Stimulated activated naive CD4-positive, alpha-beta T cell (primary cell): Measurements from ENCODE around the gene HS6ST3.

Source experiments
- DNase-seq, 6 experiments: peaks; one replicate each; lab custom pipeline; 2025; lab: John Stamatoyannopoulos, UW

The HS6ST3 gene

GRCh38 chr13:96792188-96792587, 702.3 kb downstream of the HS6ST3 start:
- DNase-seq, result no peak

- DNase-seq, result no peak
Measured at GRCh38 chr13:96792736-96793403, 703.0 kb downstream of the HS6ST3 start.

GRCh38 chr13:96793404-96793755, 703.5 kb downstream of the HS6ST3 start:
- DNase-seq, result no peak

DNA sequence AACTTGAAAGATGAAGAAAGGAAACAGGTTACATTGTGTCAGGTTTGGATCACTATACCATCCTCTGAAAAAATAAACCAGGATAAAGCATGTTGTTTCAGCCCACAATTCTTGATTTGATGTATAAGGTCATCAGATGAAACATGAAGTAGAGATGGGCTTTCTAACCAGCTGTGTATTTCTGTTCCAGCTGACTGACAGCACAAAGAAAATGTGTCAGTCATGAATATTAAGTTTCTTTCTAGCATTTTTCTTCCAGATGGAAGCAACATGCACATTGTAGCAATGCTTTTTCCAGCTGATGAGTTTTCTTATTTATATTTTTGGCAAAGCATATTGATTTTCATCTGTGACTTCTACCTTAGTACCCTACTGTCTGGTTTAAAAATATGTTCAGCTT, 704.8 kb downstream of the HS6ST3 start:
- DNase-seq, result no peak

GRCh38 chr13:96795670-96796069, 705.8 kb downstream of the HS6ST3 start:
- no peak for DNase-seq

- no peak for DNase-seq
Measured at GRCh38 chr13:96796091-96796633, 706.3 kb downstream of the HS6ST3 start.

GRCh38 chr13:96797136-96797535, 707.2 kb downstream of the HS6ST3 start:
- DNase-seq, result no peak

- DNase-seq, result no peak
Measured at GRCh38 chr13:96803456-96804100, 713.7 kb downstream of the HS6ST3 start.

GRCh38 chr13:96804174-96804573, 714.3 kb downstream of the HS6ST3 start:
- DNase-seq, result no peak

DNA sequence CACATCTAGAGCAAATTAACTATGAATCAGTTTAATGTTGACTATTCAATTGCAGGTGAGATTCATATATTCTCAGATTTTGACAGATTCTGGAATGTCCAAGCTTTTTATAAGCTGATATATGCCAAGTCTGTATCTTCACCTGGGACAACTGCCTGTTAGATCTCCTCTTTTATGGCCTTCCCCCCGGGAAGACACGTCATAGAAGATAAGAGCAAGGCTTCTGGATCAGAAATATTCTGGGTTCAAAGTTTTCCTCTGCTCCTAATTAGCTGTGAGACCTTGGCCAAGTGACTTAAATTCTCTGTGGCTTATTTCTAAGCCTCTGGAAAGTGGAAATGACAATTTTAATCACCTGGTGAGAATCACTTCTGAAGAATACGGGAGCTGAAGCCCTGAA, 716.8 kb downstream of the HS6ST3 start:
- no peak for DNase-seq

GRCh38 chr13:96809366-96810096, 719.6 kb downstream of the HS6ST3 start:
- DNase-seq, result no peak

DNA sequence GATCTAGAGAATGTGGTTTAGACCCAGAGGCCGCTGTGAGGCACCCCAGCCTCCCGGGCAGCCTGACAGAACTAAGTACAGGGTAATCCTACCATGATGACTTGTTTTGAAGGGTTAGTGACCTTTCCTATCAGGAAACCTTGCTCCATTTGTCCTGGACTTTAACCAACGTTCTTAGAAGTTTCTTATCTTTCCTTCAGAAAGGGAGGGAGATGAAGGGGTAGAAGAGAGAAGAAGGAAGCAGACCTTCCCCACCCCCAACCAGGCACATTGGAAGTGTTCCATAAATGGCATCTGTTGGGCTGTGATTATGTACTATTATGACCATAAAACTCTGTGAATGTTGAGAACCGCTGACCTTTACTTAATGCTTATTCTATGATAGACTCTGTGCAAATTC, 720.2 kb downstream of the HS6ST3 start:
- no peak for DNase-seq

DNA sequence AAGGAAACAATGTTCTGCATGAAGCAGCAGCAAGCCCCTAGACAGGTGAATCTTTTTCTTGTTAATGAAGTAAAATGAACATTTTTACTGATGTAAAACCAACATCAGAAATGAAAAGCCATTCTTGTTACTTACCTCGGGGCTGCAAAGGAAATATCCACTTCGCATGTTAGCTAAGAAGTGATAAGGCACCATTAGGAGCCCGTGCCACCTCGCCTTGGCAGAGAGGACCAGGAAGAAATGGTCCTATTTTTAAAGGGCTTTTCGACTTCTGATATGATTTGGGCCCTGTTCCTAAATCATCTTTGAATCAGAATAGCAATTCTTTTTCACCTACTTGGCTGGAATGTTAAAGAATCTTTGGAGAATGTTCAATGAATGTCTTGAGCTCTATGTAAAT, 721.1 kb downstream of the HS6ST3 start:
- DNase-seq, result no peak

- no peak for DNase-seq
Measured at GRCh38 chr13:96816261-96816660, 726.4 kb downstream of the HS6ST3 start.

- no peak for DNase-seq
Measured at GRCh38 chr13:96816874-96817273, 727.0 kb downstream of the HS6ST3 start.

DNA sequence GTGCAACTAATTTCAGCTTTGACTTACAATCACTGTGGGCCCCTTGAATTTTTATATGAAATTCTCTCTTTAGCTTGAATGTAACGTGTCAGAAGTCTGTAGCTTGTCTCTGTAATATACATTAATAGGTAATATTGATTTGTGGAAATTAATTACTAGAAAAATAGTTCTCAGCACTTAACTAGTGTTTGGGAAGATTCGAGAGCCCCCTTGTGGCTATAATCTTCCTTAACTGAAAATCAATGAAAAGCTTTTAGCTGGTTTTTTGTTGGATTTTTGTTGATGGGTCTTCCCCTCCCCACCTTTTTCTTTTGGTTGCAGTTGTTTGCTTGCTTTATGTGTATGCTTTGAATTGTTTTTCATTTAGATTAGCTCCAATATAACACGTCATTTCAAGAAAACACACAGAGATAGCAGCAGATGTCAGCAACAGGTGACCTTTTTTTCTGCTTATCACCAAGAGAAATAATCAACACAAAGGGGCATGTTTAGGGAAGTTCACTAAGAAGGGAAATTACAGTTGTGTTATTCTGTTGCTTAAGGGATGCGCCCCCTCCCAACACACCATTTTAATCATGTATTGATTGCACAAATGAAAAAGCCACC, 727.5 kb downstream of the HS6ST3 start:
- DNase-seq, result no peak

- no peak for DNase-seq
Measured at GRCh38 chr13:96819375-96819774, 729.5 kb downstream of the HS6ST3 start.

DNA sequence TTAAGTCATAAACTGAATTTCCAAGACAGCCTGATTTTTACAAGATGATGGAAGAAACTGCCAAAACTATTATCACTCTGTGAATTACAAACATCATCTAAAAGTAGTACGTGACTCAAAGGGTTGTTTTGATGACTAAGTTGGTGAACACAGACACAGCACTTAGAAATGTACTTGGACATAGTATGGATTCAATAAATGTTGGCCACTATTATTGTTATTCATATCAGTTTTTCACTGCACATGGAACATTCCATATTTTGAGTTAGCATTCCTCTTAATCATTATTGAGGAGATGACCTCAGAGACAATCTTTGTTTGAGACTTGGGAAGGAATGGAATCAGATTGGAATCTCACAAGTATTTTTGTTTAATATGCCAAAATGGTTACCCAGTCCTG, 731.5 kb downstream of the HS6ST3 start:
- DNase-seq, result no peak

DNA sequence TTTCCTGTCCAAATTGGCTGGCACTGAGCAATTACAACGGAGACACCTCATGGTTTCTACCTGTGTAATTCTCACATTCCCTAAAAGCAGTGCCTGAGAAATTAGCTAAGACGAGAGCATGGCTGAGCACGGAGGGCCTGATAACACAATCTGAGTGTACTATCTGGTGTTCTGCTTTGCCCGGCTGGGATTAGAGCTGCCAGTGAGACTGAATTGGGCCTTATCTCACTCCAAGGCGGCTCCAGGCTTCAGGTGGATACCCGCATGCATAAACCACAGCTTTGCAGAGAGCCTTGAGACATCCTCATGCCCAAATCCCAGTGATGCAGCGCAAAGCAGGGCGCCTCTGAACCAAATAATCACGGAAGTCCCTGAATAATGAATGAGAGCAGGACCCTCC, 732.1 kb downstream of the HS6ST3 start:
- DNase-seq, result no peak

- DNase-seq, result no peak
Measured at GRCh38 chr13:96822895-96823294, 733.0 kb downstream of the HS6ST3 start.

DNA sequence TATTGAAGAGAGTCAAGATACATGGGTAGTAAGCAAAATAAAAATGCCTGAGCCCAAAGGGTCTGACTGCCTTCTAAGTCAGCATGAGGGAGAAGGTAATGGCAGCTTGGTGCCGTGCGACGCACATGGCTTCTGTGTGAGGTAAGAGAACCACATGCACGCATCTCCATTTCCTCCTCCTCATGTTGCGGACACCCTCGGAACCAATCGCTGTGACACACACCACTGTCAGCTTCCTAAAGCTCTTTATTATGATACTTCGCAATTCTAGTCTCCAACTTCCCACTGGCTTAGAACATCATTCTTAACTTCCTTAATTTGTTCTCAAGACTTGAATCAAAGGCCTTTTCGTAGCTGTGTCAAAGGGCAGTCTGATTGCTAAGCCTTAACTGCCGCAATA, 734.2 kb downstream of the HS6ST3 start:
- DNase-seq, result no peak

GRCh38 chr13:96825653-96826052, 735.7 kb downstream of the HS6ST3 start:
- no peak for DNase-seq

DNA sequence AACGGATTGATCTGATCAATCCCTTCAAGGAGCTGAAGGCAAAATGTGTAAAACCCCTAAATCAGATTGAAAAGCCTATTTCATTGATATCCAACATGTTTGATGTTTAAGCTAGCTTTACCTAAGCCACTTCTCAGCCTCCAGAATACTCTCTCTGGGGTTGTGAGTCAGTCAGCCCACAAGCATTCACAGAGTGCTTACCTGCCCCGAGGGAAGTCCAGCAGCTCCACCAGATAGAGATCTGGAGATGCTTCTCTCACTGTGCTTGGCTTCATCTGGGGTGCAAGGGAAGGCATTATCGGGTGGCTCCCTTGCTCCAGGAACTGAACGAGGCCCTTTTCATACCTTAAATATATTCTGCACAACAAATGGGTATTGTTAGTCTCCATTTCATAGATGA, 744.7 kb downstream of the HS6ST3 start:
- DNase-seq, result no peak
